GM18520 (cell line): Measurements from ENCODE around the gene PCBP3.

Experiments
- ATAC-seq: cut with Tn5 transposase; IDR thresholded peaks from one replicate; pipeline ENCODE4 v1.9.1; 2021; ENCODE audit not compliant: unreplicated experiment

The PCBP3 gene

DNA sequence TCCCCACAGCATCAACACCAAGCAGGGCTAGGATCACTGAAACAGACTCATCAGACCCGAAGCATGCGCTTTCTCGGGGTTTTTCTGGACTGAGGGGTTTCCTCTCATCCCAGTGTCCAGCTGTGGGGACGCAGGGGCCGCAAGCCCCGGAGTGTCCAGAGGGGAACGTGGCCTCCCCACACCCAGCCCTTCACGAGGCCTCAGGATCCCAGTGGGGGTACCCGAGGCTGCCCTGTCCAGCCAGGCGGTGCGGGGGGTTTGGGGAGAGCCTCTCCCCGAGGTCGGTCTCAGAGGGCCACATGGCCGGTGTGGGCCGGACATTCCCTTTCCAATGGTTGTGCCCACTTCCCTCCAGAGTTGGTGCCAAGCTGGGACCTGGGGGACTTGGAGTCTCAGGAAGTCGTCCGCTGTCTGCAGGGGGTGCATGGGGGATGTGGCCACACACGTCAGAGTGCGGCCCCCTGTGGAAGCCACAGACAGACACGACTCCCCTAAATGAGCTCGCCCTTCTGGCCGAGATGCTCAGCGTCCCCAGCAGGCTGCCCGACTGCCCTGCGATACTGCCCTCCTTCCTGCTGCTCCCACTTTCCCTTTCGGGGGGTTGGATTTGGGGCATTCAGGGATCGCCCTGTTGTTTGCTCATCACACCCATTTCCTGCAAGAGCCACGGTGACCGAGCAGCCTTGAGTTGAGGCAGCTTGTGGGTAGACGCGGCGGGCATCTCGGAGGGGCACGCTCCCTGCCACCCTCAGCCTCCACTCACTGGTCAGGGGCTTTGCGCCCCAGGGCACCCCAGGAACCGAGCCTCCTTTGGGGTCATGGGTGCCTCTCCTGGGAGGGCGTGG is 342.2 kb downstream of the PCBP3 start:
- ATAC-seq, result no peak

DNA sequence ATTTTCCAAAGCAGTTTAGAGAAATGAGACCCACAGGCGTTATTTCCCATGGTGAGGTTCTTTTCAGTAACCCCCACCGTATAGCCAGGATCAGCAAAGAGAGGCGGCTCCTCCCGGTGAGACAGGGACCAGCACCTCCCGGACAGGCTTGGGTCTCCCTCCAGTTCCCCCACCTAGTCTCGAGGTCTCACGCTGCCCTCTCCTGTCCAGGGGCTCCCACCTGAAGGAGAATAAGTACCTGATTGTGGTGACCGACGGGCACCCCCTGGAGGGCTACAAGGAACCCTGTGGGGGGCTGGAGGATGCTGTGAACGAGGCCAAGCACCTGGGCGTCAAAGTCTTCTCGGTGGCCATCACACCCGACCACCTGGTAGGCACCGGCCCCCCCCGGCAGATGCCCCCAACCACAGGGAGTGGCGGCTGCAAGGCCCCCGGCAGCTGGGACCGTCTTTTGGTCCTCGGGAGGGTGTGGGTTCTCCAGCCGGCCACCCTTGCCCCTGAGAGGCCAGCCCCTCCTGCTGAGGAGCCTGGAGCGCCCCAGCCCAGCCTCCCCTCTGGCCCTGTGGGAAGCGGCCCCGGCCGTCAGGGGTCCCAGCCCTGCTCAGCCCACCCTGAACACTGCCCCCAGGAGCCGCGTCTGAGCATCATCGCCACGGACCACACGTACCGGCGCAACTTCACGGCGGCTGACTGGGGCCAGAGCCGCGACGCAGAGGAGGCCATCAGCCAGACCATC is 343.0 kb downstream of the PCBP3 start:
- no peak for ATAC-seq

DNA sequence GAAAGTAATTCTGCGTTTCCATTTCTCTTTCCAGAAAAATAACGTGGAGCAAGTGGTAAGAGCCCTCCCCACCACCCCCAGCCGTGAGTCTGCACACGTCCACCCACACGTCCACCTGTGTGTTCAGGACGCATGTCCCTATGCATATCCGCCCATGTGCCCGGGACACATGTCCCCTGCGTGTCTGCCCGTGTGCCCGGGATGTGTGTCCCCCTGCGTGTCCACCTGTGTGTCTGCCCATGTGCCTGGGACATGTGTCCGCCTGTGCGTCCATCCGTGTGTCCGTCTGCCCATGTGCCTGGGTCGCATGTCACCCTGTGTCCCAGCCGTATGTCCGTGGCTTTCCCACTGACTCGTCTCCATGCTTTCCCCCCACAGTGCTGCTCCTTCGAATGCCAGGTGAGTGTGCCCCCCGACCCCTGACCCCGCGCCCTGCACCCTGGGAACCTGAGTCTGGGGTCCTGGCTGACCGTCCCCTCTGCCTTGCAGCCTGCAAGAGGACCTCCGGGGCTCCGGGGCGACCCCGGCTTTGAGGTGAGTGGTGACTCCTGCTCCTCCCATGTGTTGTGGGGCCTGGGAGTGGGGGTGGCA is 343.7 kb downstream of the PCBP3 start:
- ATAC-seq, result no peak

DNA sequence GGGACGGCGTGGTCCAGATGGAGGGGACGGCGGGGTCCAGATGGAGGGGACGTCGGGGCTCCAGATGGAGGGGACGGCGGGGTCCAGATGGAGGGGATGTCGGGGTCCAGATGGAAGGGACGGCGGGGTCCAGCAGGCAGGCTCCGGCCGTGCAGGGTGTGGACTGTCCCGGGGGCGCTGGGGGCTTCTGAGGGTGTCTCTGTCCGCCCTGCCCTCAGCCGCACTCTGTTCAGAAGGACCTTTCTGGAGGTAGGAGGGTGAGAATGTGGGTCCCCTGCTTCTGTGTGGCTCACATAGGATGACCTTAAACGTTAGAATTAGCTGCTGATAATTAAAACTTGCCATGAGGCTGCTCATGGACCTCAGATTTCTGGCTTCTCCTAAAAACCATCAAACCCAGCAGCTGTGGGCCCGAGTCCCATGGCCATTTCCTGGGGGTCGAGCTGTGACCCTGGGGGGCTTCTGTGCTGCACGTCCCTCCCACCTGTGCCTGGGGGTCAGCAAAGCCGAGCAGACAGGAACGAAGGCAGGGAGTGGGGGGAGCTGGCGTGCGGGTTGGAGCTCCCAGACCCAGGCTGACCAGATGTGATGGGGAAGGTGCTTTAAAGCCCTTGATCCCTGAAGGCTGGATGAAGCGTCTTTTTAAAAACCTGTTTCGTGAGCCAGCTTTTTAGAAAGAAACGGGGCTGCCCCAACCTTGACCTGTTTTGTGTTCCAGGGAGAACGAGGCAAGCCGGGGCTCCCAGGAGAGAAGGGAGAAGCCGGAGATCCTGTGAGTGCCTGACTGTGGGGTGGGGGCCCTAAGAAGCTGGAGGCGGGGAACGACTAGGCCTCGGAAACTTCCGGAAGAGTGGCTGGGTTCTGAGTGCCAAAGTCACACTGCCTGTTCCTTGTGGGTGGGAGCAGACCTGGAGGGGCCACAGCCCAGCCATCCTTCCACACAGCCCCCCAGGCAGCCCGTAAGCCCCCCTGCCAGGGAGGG is 345.1 kb downstream of the PCBP3 start:
- no peak for ATAC-seq

- no peak for ATAC-seq
Observed at GRCh38 chr21:45989355-45990048, 346.0 kb downstream of the PCBP3 start.

GRCh38 chr21:45990049-45990711 is 346.7 kb downstream of the PCBP3 start:
- ATAC-seq, result no peak

DNA sequence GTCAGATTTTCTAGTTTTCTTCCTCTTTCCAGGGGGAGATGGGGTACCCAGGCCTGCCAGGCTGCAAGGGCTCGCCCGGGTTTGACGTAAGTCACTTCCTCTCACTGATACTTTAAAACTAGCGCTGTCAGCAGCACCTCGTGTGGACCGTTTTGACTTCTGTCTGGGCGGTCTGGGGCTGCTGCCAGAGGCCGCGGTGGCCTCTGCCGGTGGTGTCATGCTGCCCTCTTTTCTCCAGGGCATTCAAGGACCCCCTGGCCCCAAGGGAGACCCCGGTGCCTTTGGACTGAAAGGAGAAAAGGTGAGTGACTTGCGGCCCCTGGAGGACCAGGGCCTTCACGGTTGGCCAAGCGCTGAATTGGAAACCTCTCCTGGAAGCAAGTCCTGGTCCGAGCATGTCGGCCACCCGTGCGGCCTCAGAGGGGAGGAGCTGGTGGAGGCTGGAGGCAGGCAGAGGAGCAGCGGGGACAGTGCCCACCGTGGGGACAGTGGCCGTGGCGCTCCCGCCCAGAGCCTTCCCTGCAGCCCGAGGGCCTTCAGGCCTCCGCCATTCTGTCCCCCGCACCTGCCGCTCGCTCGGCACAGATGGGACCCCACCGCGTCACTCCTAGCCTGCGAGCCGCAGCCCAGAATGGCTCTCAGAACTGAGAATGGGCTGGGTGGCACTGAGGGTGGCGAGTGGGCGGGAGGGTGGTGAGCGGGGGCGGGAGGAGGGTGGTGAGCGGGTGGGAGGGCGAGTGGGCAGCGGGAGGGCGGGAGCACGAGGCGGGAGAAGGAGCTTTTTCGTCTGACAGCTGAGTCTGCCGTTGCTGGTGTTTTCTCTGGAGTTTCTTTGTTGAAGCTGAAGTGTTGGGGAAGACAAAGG is 347.4 kb downstream of the PCBP3 start:
- ATAC-seq, result no peak

DNA sequence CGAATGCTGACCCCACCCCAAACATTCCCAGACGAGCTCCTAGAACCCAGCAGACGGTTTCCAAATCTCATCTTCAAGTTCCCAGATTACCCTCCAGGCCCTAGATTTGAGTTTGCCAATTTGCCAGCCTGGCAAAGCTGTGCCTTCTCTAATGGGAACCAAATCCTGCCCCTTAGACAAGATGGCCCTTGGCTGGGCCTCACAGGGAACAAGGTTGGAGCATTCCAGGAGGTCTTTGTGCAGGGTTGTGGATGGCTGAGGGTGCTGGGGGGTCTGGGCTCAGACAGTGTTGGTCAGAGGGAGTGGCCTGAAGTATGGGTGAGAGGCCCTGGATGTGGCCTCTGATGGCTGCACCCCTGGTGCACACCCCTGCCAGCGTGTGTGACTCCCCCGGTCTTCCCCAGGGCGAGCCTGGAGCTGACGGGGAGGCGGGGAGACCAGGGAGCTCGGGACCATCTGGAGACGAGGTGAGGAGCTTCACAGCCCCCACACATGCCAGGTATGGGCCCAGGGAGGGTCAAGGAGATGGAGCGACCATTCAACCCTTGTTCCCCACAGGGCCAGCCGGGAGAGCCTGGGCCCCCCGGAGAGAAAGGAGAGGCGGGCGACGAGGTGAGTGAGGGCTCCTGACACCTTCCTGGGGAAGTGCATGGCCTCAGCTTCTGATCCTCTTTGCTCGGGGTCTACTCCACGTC is 348.2 kb downstream of the PCBP3 start:
- ATAC-seq, result no peak
